ENCODE results near the gene MYO5C. TPM values are rescaled to one million over a fixed set of nuclear protein-coding genes. Genes with fewer than 3 reads are reported as not detected.

Gene MYO5C
- total RNA-seq, 1 experiment from 2014 or later = 28.2 TPM

DNA sequence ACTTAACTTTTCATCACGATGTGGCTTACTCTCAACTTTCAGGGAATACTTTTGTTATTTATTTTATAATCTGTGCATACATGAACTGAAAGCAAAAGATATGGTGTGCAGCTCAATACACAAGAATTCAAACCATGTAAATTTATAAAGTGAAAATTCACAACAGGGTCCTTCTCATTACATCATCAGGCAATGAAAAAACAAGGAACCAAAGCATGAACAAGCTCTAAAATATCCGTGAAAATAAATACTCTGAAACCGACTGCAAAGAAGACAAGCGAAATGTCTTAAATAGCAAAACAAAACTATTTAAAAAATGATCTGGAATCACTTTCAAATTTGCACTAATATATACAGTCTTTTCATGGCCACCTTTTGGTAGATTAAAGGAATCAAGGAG lies 133.3 kb downstream of the MYO5C start:
- DNase-seq (ENCODE audit: low read depth, low spot score) = no peak
- Histone ChIP-seq H3K36me3 (ENCODE audit: control insufficient read depth, insufficient read depth, low read length) (no peaks in the 10 kb centered on the region), H3K9me3 (ENCODE audit: control insufficient read depth, insufficient read depth, low read depth, low read length) (no peaks in the 10 kb centered on the region), H3K4me1 (ENCODE audit: control insufficient read depth, insufficient read depth, low read length) (no peaks in the 10 kb centered on the region), H3K27ac (ENCODE audit: low read length) (no peak overlapping the region), H3K4me3 (ENCODE audit: low read depth in 2 of 2, low read length in 2 of 2) (no peak overlapping the region), H3K27me3 (ENCODE audit: control insufficient read depth, insufficient read depth, low read length) (no peaks in the 10 kb centered on the region)
- TF ChIP-seq POLR2AphosphoS5 (IDR thresholded peaks at IDR 0.05; ENCODE audit: low read depth, low read length) (no peak), SIN3A (IDR thresholded peaks at IDR 0.05; ENCODE audit: borderline replicate concordance, insufficient read depth, low read depth, low read length) (no peak), TCF7L2 (IDR thresholded peaks at IDR 0.05; ENCODE audit: low read depth, low read length) (no peak)
- TF ChIP-seq, protein P1, sequence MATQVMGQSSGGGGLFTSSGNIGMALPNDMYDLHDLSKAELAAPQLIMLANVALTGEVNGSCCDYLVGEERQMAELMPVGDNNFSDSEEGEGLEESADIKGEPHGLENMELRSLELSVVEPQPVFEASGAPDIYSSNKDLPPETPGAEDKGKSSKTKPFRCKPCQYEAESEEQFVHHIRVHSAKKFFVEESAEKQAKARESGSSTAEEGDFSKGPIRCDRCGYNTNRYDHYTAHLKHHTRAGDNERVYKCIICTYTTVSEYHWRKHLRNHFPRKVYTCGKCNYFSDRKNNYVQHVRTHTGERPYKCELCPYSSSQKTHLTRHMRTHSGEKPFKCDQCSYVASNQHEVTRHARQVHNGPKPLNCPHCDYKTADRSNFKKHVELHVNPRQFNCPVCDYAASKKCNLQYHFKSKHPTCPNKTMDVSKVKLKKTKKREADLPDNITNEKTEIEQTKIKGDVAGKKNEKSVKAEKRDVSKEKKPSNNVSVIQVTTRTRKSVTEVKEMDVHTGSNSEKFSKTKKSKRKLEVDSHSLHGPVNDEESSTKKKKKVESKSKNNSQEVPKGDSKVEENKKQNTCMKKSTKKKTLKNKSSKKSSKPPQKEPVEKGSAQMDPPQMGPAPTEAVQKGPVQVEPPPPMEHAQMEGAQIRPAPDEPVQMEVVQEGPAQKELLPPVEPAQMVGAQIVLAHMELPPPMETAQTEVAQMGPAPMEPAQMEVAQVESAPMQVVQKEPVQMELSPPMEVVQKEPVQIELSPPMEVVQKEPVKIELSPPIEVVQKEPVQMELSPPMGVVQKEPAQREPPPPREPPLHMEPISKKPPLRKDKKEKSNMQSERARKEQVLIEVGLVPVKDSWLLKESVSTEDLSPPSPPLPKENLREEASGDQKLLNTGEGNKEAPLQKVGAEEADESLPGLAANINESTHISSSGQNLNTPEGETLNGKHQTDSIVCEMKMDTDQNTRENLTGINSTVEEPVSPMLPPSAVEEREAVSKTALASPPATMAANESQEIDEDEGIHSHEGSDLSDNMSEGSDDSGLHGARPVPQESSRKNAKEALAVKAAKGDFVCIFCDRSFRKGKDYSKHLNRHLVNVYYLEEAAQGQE (IDR thresholded peaks at IDR 0.05; ENCODE audit: insufficient read depth in 1 of 2, low read depth in 2 of 2, low read length in 1 of 2) = no peak
- TF ChIP-seq, protein P2, sequence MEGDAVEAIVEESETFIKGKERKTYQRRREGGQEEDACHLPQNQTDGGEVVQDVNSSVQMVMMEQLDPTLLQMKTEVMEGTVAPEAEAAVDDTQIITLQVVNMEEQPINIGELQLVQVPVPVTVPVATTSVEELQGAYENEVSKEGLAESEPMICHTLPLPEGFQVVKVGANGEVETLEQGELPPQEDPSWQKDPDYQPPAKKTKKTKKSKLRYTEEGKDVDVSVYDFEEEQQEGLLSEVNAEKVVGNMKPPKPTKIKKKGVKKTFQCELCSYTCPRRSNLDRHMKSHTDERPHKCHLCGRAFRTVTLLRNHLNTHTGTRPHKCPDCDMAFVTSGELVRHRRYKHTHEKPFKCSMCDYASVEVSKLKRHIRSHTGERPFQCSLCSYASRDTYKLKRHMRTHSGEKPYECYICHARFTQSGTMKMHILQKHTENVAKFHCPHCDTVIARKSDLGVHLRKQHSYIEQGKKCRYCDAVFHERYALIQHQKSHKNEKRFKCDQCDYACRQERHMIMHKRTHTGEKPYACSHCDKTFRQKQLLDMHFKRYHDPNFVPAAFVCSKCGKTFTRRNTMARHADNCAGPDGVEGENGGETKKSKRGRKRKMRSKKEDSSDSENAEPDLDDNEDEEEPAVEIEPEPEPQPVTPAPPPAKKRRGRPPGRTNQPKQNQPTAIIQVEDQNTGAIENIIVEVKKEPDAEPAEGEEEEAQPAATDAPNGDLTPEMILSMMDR (IDR thresholded peaks at IDR 0.05) = no peak
- POLR2A ChIA-PET = interaction anchor here (0.7 kb wide), 1 partner anchor 119 kb away, joined by 3 read pairs; no protein-coding TSS in a partner anchor
- no peak for ATAC-seq
- intact Hi-C loops (cut with micrococcal nuclease; ENCODE audit: unreplicated experiment) = no loop called here
- BruUV-seq (replicated peaks) = no TSS peak
- CTCF ChIA-PET = no interaction called here
- in situ Hi-C loops (cut with HindIII; ENCODE audit: low pct_unique_long_range_greater_than_20kb, low sequenced_read_pairs) = no loop called here

DNA sequence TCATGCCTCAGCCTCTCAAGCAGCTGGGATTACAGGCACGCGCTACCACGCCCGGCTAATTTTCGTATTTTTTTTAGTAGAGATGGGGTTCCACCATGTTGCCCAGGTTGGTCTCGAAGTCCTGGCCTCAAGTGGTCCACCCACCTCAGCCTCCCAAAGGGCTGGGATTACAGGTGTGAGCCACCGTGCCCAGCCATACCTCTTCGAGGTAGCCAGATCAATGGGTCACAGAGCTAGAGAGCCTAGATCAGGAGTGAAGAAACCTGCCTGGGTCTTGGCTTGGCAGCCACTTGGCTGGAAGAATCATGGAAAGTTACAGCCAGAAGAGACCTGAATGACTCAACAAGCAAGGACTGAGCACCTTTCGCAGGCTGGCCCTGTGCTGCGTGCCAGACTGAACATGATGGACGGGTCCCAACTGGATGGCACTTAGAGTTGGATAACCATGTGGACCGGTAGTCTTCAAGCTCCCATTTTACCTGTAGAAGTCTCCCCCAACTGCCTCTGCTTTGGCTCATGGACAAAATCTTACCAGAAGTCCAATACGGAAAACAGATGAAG lies 134.1 kb downstream of the MYO5C start:
- Histone ChIP-seq H3K4me1 (ENCODE audit: control insufficient read depth, insufficient read depth, low read length) (no peaks in the 10 kb centered on the region), H3K4me3 (ENCODE audit: low read depth in 2 of 2, low read length in 2 of 2) (no peak overlapping the region), H3K27ac (ENCODE audit: low read length) (no peak overlapping the region), H3K36me3 (ENCODE audit: control insufficient read depth, insufficient read depth, low read length) (no peaks in the 10 kb centered on the region), H3K9me3 (ENCODE audit: control insufficient read depth, insufficient read depth, low read depth, low read length) (no peaks in the 10 kb centered on the region), H3K27me3 (ENCODE audit: control insufficient read depth, insufficient read depth, low read length) (no peaks in the 10 kb centered on the region)
- in situ Hi-C loops (cut with HindIII; ENCODE audit: low pct_unique_long_range_greater_than_20kb, low sequenced_read_pairs) (no loop called here), intact Hi-C loops (cut with micrococcal nuclease; ENCODE audit: unreplicated experiment) (no loop called here)
- ATAC-seq (no peak), DNase-seq (ENCODE audit: low read depth, low spot score) (no peak)
- no peak for TF ChIP-seq TCF7L2 (IDR thresholded peaks at IDR 0.05; ENCODE audit: low read depth, low read length)
- no peak for TF ChIP-seq SIN3A (IDR thresholded peaks at IDR 0.05; ENCODE audit: borderline replicate concordance, insufficient read depth, low read depth, low read length)
- TF ChIP-seq, protein P1 (IDR thresholded peaks at IDR 0.05; ENCODE audit: insufficient read depth in 1 of 2, low read depth in 2 of 2, low read length in 1 of 2) = no peak
- TF ChIP-seq POLR2AphosphoS5 (IDR thresholded peaks at IDR 0.05; ENCODE audit: low read depth, low read length) = no peak
- TF ChIP-seq, protein P2 (IDR thresholded peaks at IDR 0.05) = no peak
- CTCF ChIA-PET = no interaction called here
- BruUV-seq (replicated peaks) = no TSS peak
- POLR2A ChIA-PET = no interaction called here

Measured in Panc1 (cell line).